Measurements from ENCODE around the gene SORBS1. TPM values are rescaled to one million over a fixed set of nuclear protein-coding genes. Genes with fewer than 3 reads are reported as not detected.

SORBS1 gene
- total RNA-seq, 1 donor from 2014 or later: 896 TPM

DNA sequence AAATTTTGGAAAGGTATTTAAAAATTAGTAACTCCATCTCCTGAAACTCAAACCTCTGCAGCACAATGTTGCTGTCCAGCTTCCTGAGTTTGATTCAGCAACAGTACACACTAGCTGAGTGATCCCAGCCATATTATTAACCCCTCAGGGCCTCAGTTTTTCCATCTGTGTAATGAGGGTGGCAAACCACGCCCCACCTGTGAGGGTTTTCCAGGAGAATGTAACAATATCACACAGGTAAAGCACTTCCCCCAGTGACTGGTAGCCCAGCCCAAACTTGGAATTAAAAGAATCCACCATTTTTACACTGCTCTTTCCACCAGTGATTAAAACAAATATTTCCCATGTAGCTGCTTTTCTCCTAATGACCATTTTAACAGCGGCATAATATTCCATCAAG, 122.4 kb downstream of the SORBS1 start:
- intact Hi-C loops (cut with micrococcal nuclease): loop anchor here (10.0 kb wide), 1 partner anchor 116 kb away; no protein-coding TSS in a partner anchor
- peaks cover 100% of the 10 kb centered on the region for H3K4me1 ChIP-seq
- H3K9me3 ChIP-seq (replicated peaks): no peaks in the 10 kb centered on the region
- no peaks in the 10 kb centered on the region for H3K27me3 ChIP-seq (ENCODE audit: low read depth)
- peaks cover 13% of the 10 kb centered on the region for H3K36me3 ChIP-seq
- H3K4me3 ChIP-seq: no peak overlapping the region
- TF ChIP-seq, protein P1, sequence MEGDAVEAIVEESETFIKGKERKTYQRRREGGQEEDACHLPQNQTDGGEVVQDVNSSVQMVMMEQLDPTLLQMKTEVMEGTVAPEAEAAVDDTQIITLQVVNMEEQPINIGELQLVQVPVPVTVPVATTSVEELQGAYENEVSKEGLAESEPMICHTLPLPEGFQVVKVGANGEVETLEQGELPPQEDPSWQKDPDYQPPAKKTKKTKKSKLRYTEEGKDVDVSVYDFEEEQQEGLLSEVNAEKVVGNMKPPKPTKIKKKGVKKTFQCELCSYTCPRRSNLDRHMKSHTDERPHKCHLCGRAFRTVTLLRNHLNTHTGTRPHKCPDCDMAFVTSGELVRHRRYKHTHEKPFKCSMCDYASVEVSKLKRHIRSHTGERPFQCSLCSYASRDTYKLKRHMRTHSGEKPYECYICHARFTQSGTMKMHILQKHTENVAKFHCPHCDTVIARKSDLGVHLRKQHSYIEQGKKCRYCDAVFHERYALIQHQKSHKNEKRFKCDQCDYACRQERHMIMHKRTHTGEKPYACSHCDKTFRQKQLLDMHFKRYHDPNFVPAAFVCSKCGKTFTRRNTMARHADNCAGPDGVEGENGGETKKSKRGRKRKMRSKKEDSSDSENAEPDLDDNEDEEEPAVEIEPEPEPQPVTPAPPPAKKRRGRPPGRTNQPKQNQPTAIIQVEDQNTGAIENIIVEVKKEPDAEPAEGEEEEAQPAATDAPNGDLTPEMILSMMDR (IDR thresholded peaks at IDR 0.05; ENCODE audit: borderline replicate concordance): no peak
- H3K27ac ChIP-seq (replicated peaks): peak overlapping the region; percentile 92
- DNase-seq: no peak

DNA sequence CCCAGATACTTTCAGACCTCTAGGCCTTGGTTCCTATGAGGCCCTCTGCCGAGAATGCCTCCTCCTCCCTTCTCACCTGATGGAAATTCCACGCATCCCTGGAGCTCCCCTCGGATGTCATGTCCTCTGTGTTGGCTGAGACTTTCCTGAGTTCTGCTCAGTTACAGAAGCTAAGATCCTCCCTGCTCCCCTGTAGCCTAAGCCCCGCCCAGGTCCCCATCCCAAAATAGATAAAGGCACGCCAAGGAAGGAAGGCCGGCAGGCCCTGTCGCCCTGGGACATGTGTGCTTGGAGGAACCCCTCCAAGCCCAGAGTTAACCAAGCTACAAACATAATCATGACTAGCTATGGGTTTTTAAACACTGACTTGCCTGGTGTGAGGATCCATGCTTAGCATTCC, 123.5 kb downstream of the SORBS1 start:
- intact Hi-C loops (cut with micrococcal nuclease): loop anchor here (10.0 kb wide), 1 partner anchor 117 kb away; no protein-coding TSS in a partner anchor
- peak; percentile 61 for DNase-seq
- Histone ChIP-seq H3K36me3 (peaks cover 13% of the 10 kb centered on the region), H3K27ac (replicated peaks) (peak overlapping the region; percentile 92), H3K4me1 (peaks cover 100% of the 10 kb centered on the region), H3K4me3 (no peak overlapping the region), H3K27me3 (ENCODE audit: low read depth) (no peaks in the 10 kb centered on the region), H3K9me3 (replicated peaks) (no peaks in the 10 kb centered on the region)
- TF ChIP-seq, protein P1 (IDR thresholded peaks at IDR 0.05; ENCODE audit: borderline replicate concordance): no peak

- TF ChIP-seq, protein P1 (IDR thresholded peaks at IDR 0.05; ENCODE audit: borderline replicate concordance): no peak
- H3K36me3 ChIP-seq: peaks cover 13% of the 10 kb centered on the region
- intact Hi-C loops (cut with micrococcal nuclease): loop anchor here (10.0 kb wide), 1 partner anchor 119 kb away; no protein-coding TSS in a partner anchor
- H3K27me3 ChIP-seq (ENCODE audit: low read depth): no peaks in the 10 kb centered on the region
- peak overlapping the region; percentile 92 for H3K27ac ChIP-seq (replicated peaks)
- no peak for DNase-seq
- H3K9me3 ChIP-seq (replicated peaks): no peaks in the 10 kb centered on the region
- H3K4me3 ChIP-seq: peak overlapping the region; percentile 18
- peaks cover 100% of the 10 kb centered on the region for H3K4me1 ChIP-seq
These were observed 125.5 kb downstream of the SORBS1 start for GRCh38 chr10:95435548-95436279.

DNA sequence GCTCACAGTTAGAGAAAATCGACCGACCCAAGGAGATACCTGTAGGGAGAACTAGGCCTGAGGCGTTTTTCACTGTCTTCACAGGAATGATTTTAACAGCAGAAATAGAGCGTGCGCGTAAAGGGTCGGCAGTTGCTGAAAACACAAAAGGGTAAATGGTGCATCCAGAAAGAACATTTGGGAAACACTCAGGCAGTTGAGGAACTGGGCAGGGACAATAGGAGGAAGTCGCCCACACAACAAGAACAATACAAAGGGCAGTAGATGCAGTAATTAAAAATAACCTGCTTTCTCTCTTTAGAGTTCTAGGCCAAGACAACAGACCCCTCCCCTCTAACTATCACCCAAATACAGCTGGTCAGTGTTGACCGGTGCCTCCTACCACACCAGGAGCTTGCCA, 126.6 kb downstream of the SORBS1 start:
- Histone ChIP-seq H3K4me1 (peaks cover 100% of the 10 kb centered on the region), H3K27me3 (ENCODE audit: low read depth) (no peaks in the 10 kb centered on the region), H3K27ac (replicated peaks) (peak overlapping the region; percentile 92), H3K9me3 (replicated peaks) (no peaks in the 10 kb centered on the region), H3K36me3 (peaks cover 17% of the 10 kb centered on the region), H3K4me3 (peak overlapping the region; percentile 18)
- no peak for DNase-seq
- intact Hi-C loops (cut with micrococcal nuclease): loop anchor here (5.0 to 10.0 kb wide), 2 partner anchors 120 to 168 kb away; no protein-coding TSS in a partner anchor
- TF ChIP-seq, protein P1 (IDR thresholded peaks at IDR 0.05; ENCODE audit: borderline replicate concordance): no peak

DNA sequence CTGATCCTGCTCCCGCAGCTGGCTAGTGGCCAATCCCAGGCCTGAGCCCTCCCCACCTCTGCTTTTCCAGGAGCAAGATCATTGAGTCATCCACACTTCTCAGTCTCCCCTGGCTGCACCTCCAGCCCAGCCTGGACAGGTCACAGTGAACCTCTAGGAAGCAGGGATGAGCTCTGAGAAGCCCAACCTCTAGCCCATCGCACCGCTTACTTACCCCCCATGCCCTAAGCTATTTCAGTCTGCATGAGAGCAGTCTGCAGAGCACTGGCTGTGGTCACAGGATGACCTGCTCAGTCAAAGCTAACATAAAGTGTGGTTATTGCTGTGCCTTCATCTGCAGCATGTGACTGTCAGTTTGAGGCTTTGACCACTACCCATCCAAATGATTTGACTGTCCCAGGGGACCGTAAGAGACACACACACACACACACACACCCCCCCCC, 129.2 kb downstream of the SORBS1 start:
- TF ChIP-seq, protein P1 (IDR thresholded peaks at IDR 0.05; ENCODE audit: borderline replicate concordance): no peak
- Histone ChIP-seq H3K4me3 (no peak overlapping the region), H3K36me3 (peaks cover 24% of the 10 kb centered on the region), H3K9me3 (replicated peaks) (no peaks in the 10 kb centered on the region), H3K27me3 (ENCODE audit: low read depth) (no peaks in the 10 kb centered on the region), H3K4me1 (peaks cover 100% of the 10 kb centered on the region), H3K27ac (replicated peaks) (peak overlapping the region; percentile 92)
- intact Hi-C loops (cut with micrococcal nuclease): loop anchor here (5.0 to 10.0 kb wide), 2 partner anchors 123 to 170 kb away; no protein-coding TSS in a partner anchor
- no peak for DNase-seq

All from left ventricle myocardium inferior (tissue), 1 donor.